Breast epithelium (tissue), 3 donors: ENCODE data around the gene PARD3B.

Experiments used
- POLR2A ChIP-seq: fragments of 450-650 bp; IDR thresholded peaks from one replicate; pipeline ENCODE4 v1.6.1; 2016; ENCODE audit warnings: antibody characterized with exemption, mild to moderate bottlenecking, moderate library complexity
- POLR2AphosphoS5 ChIP-seq, 3 donors: sonication (generic); formaldehyde crosslinking; IDR thresholded peaks; one replicate each; pipeline ENCODE4 v1.6.1; 2017; ENCODE audit warnings: antibody characterized with exemption in 3 of 3
- TF ChIP-seq, protein P1 (sequence below), 3 donors: fragments of 450-650 bp; IDR thresholded peaks; one replicate each; pipeline ENCODE4 v1.5.1; 2016 to 2017; ENCODE audit warnings: antibody characterized with exemption in 3 of 3, mild to moderate bottlenecking in 3 of 3, moderate library complexity in 3 of 3

DNA sequence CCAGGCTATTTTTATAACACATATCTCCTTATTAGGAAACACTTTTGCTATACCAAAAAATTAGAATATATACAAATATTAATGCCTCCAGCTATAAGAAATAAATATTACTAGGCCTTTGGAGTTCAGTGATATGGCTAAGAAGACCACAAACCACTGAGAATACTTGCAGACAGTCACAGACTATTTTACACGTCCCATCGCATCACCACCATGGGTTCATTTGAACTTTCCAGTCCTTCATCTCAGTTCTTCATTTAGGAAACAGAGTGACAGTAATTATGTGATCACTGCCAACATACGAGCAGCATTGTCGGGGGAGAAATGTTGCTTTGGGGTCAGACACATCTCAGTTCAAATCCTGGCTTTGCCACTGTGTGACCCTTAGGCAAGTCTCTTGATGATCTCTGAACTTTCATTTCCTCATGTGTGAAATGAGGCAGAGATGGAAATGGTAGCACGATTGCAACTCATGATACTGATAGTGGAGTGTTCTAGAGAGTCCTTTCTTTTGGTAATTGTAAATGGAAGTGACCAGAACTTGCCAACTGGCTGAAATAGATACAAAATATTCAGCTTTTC, 998.1 kb downstream of the PARD3B start:
- TF ChIP-seq, protein P1, sequence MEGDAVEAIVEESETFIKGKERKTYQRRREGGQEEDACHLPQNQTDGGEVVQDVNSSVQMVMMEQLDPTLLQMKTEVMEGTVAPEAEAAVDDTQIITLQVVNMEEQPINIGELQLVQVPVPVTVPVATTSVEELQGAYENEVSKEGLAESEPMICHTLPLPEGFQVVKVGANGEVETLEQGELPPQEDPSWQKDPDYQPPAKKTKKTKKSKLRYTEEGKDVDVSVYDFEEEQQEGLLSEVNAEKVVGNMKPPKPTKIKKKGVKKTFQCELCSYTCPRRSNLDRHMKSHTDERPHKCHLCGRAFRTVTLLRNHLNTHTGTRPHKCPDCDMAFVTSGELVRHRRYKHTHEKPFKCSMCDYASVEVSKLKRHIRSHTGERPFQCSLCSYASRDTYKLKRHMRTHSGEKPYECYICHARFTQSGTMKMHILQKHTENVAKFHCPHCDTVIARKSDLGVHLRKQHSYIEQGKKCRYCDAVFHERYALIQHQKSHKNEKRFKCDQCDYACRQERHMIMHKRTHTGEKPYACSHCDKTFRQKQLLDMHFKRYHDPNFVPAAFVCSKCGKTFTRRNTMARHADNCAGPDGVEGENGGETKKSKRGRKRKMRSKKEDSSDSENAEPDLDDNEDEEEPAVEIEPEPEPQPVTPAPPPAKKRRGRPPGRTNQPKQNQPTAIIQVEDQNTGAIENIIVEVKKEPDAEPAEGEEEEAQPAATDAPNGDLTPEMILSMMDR (IDR thresholded peaks at IDR 0.05) = no peak
- TF ChIP-seq POLR2A (no peak), POLR2AphosphoS5 (IDR thresholded peaks at IDR 0.05) (no peak)
